ENCODE results near the gene DISC1. TPM values are rescaled to one million over a fixed set of nuclear protein-coding genes. Genes with fewer than 3 reads are reported as not detected.

Gene DISC1
- total RNA-seq, 1 experiment from 2014 or later = 0.36 TPM

DNA sequence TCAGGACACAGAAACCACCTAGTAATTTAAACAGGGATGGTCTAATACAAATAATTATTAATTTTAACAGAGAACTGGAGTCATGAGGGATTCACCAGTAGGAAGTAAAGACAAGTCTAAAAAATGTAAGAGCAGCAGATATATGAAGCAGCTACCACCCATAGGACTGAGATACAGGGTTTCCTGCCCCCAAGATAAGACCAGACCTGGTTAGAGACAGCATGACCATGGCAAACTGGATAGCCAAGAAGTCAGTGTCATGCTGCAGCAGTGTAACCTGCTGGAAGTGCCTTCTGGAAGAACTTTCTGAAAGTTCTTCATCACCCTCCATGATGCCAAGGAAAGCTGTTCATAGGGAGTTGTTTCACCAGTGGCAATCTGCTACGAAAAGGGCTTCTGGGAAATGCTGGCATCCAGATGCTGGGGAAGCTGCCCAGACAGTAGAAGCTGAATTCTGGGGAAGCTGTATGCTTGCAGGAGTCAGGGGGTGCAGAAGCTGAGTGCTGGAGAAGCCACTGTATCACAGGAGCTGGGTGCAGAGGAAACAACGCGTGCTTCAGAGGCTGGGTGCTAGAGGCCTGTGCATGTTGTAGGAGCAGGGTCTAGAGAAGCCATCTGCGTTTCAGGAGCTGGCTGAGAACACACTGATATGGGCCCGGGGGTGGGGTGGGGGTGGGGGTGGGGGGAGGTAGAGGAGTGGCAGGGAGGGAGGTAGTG is 356.4 kb downstream of the DISC1 start:
- no peak overlapping the region for H3K27ac ChIP-seq (ENCODE audit: low read length)
- POLR2A ChIA-PET = no interaction called here
- CTCF ChIA-PET = no interaction called here
- in situ Hi-C loops (cut with HindIII; ENCODE audit: low pct_unique_long_range_greater_than_20kb, low sequenced_read_pairs) = no loop called here
- H3K27me3 ChIP-seq (ENCODE audit: control insufficient read depth, insufficient read depth, low read length) = no peaks in the 10 kb centered on the region
- BruUV-seq (replicated peaks) = no TSS peak
- intact Hi-C loops (cut with micrococcal nuclease; ENCODE audit: unreplicated experiment) = no loop called here
- DNase-seq (ENCODE audit: low read depth, low spot score) = no peak
- no peak for TF ChIP-seq SIN3A (IDR thresholded peaks at IDR 0.05; ENCODE audit: borderline replicate concordance, insufficient read depth, low read depth, low read length)
- no peak for TF ChIP-seq TCF7L2 (IDR thresholded peaks at IDR 0.05; ENCODE audit: low read depth, low read length)
- no peak for TF ChIP-seq POLR2AphosphoS5 (IDR thresholded peaks at IDR 0.05; ENCODE audit: low read depth, low read length)
- TF ChIP-seq, protein P1, sequence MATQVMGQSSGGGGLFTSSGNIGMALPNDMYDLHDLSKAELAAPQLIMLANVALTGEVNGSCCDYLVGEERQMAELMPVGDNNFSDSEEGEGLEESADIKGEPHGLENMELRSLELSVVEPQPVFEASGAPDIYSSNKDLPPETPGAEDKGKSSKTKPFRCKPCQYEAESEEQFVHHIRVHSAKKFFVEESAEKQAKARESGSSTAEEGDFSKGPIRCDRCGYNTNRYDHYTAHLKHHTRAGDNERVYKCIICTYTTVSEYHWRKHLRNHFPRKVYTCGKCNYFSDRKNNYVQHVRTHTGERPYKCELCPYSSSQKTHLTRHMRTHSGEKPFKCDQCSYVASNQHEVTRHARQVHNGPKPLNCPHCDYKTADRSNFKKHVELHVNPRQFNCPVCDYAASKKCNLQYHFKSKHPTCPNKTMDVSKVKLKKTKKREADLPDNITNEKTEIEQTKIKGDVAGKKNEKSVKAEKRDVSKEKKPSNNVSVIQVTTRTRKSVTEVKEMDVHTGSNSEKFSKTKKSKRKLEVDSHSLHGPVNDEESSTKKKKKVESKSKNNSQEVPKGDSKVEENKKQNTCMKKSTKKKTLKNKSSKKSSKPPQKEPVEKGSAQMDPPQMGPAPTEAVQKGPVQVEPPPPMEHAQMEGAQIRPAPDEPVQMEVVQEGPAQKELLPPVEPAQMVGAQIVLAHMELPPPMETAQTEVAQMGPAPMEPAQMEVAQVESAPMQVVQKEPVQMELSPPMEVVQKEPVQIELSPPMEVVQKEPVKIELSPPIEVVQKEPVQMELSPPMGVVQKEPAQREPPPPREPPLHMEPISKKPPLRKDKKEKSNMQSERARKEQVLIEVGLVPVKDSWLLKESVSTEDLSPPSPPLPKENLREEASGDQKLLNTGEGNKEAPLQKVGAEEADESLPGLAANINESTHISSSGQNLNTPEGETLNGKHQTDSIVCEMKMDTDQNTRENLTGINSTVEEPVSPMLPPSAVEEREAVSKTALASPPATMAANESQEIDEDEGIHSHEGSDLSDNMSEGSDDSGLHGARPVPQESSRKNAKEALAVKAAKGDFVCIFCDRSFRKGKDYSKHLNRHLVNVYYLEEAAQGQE (IDR thresholded peaks at IDR 0.05; ENCODE audit: insufficient read depth in 1 of 2, low read depth in 2 of 2, low read length in 1 of 2) = no peak
- TF ChIP-seq, protein P2, sequence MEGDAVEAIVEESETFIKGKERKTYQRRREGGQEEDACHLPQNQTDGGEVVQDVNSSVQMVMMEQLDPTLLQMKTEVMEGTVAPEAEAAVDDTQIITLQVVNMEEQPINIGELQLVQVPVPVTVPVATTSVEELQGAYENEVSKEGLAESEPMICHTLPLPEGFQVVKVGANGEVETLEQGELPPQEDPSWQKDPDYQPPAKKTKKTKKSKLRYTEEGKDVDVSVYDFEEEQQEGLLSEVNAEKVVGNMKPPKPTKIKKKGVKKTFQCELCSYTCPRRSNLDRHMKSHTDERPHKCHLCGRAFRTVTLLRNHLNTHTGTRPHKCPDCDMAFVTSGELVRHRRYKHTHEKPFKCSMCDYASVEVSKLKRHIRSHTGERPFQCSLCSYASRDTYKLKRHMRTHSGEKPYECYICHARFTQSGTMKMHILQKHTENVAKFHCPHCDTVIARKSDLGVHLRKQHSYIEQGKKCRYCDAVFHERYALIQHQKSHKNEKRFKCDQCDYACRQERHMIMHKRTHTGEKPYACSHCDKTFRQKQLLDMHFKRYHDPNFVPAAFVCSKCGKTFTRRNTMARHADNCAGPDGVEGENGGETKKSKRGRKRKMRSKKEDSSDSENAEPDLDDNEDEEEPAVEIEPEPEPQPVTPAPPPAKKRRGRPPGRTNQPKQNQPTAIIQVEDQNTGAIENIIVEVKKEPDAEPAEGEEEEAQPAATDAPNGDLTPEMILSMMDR (IDR thresholded peaks at IDR 0.05) = no peak
- no peaks in the 10 kb centered on the region for H3K4me1 ChIP-seq (ENCODE audit: control insufficient read depth, insufficient read depth, low read length)
- H3K9me3 ChIP-seq (ENCODE audit: control insufficient read depth, insufficient read depth, low read depth, low read length) = no peaks in the 10 kb centered on the region
- H3K4me3 ChIP-seq (ENCODE audit: low read depth in 2 of 2, low read length in 2 of 2) = no peak overlapping the region
- ATAC-seq = no peak
- no peaks in the 10 kb centered on the region for H3K36me3 ChIP-seq (ENCODE audit: control insufficient read depth, insufficient read depth, low read length)

GRCh38 chr1:231983588-231984193 is 357.1 kb downstream of the DISC1 start:
- Histone ChIP-seq H3K27ac (ENCODE audit: low read length) (no peak overlapping the region), H3K4me1 (ENCODE audit: control insufficient read depth, insufficient read depth, low read length) (no peaks in the 10 kb centered on the region), H3K9me3 (ENCODE audit: control insufficient read depth, insufficient read depth, low read depth, low read length) (no peaks in the 10 kb centered on the region), H3K4me3 (ENCODE audit: low read depth in 2 of 2, low read length in 2 of 2) (no peak overlapping the region), H3K36me3 (ENCODE audit: control insufficient read depth, insufficient read depth, low read length) (no peaks in the 10 kb centered on the region), H3K27me3 (ENCODE audit: control insufficient read depth, insufficient read depth, low read length) (no peaks in the 10 kb centered on the region)
- in situ Hi-C loops (cut with HindIII; ENCODE audit: low pct_unique_long_range_greater_than_20kb, low sequenced_read_pairs) = no loop called here
- intact Hi-C loops (cut with micrococcal nuclease; ENCODE audit: unreplicated experiment) = no loop called here
- ATAC-seq = no peak
- no peak for DNase-seq (ENCODE audit: low read depth, low spot score)
- BruUV-seq (replicated peaks) = no TSS peak
- ChIA-PET CTCF (no interaction called here), POLR2A (no interaction called here)
- TF ChIP-seq, protein P2 (IDR thresholded peaks at IDR 0.05) = peak; percentile 9; the same call in 1 of the 2 replicates
- TF ChIP-seq SIN3A (IDR thresholded peaks at IDR 0.05; ENCODE audit: borderline replicate concordance, insufficient read depth, low read depth, low read length) = no peak
